Measurements from ENCODE around the gene TMEM17. TPM values are rescaled to one million over a fixed set of nuclear protein-coding genes. Genes with fewer than 3 reads are reported as not detected.
A peak's percentile ranks its signal among the peaks of the same experiment; 100 is the strongest.

The TMEM17 gene
- total and polyA plus RNA-seq, 2 of the 13 experiments (the other 11 are each of a cell fraction or from before 2014, with no cell fraction given), result 0.22 to 0.50 TPM

- peak; percentile 45; the same call in 1 of the 2 replicates for TF ChIP-seq ZNF503 (CRISPR knock-in tag; IDR thresholded peaks at IDR 0.05)
- TF ChIP-seq ZNF547 (CRISPR knock-in tag; IDR thresholded peaks at IDR 0.05), result 0 out of 2 replicates have a peak, but pooled peaks have one; percentile 62
- no peak for TF ChIP-seq SNRNP70 (IDR thresholded peaks at IDR 0.05; ENCODE audit: low read depth, low read length)
- TF ChIP-seq PHF20 (CRISPR knock-in tag; IDR thresholded peaks at IDR 0.05), result no peak
- TF ChIP-seq NR2F6 (IDR thresholded peaks at IDR 0.05), result no peak
- TF ChIP-seq NR2F6 (CRISPR knock-in tag; IDR thresholded peaks at IDR 0.05), result 0 out of 2 replicates have a peak, but pooled peaks have one; percentile 17
- TF ChIP-seq MTERF4 (CRISPR knock-in tag; IDR thresholded peaks at IDR 0.05), result no peak
- no peak for TF ChIP-seq GZF1 (CRISPR knock-in tag; IDR thresholded peaks at IDR 0.05)
- TF ChIP-seq HDAC2 (CRISPR knock-in tag; IDR thresholded peaks at IDR 0.05), result peak; percentile 62; the same call in 1 of the 2 replicates
- no peak for TF ChIP-seq SOX13 (IDR thresholded peaks at IDR 0.05)
- TF ChIP-seq SOX13 (CRISPR knock-in tag; conservative IDR thresholded peaks at IDR 0.05 in 1 of 2, IDR thresholded peaks at IDR 0.05 in 1 of 2), result peak in 1 of 2 experiments; percentile 28; a peak in 1 of 4 replicates
- no peak for TF ChIP-seq ZHX2 (IDR thresholded peaks at IDR 0.05; ENCODE audit: low read depth)
- TF ChIP-seq ZHX2 (CRISPR knock-in tag; IDR thresholded peaks at IDR 0.05; ENCODE audit: borderline replicate concordance), result no peak
- TF ChIP-seq U2AF2 (IDR thresholded peaks at IDR 0.05; ENCODE audit: low read depth, low read length), result no peak
- no peak for TF ChIP-seq PRDM15 (CRISPR knock-in tag; IDR thresholded peaks at IDR 0.05)
- TF ChIP-seq ZNF256 (CRISPR knock-in tag; conservative IDR thresholded peaks at IDR 0.05), result no peak
- TF ChIP-seq HNF4G (IDR thresholded peaks at IDR 0.05; ENCODE audit: borderline replicate concordance, low read depth, low read length), result peak; percentile 6; the same call in 1 of the 2 replicates
- TF ChIP-seq HNF4G (CRISPR knock-in tag; IDR thresholded peaks at IDR 0.05; ENCODE audit: borderline replicate concordance, low read depth), result no peak
Measured at GRCh38 chr2:62485761-62486438, 20.1 kb downstream of the TMEM17 start (continued).
